B cell (primary cell): ENCODE data around the gene RERE. TPM values are rescaled to one million over a fixed set of nuclear protein-coding genes. Genes with fewer than 3 reads are reported as not detected.
A peak's percentile ranks its signal among the peaks of the same experiment; 100 is the strongest.

Source experiments
- ATAC-seq: fragments of 200-7000 bp; cut with Tn5 transposase; one replicate; pipeline ENCODE4 v1.10.0; 2021; ENCODE audit warnings: low read depth, mild to moderate bottlenecking, moderate number of reproducible peaks, moderate library complexity
- CTCF ChIA-PET: fragments of 350-600 bp; sonication (Branson Sonifier 250); formaldehyde crosslinking; loops from one replicate; lab custom pipeline; 2021; ENCODE audit warnings: antibody characterized with exemption, inconsistent platforms; lab: Charles Lee
- POLR2A ChIA-PET: fragments of 350-600 bp; sonication (Branson Sonifier 250); formaldehyde crosslinking; loops from one replicate; lab custom pipeline; 2021; ENCODE audit warnings: antibody characterized with exemption; lab: Charles Lee
- DNase-seq: peaks from one replicate; pipeline ENCODE4 v3.0.0; 2013
- H2AFZ ChIP-seq: 2 replicates; pipeline ENCODE4 v1.6.1; 2012; ENCODE audit warnings: mild to moderate bottlenecking, low read depth, low read length; ENCODE audit not compliant: insufficient read depth, poor library complexity, severe bottlenecking
- H3K27ac ChIP-seq, 2 donors: 1 replicate in 1 of 2; 2 replicates in 1 of 2; pipeline ENCODE4 v1.5.1; 2012 to 2013; ENCODE audit warnings: low read length in 2 of 2, mild to moderate bottlenecking in 2 of 2, moderate library complexity in 1 of 2
- H3K27me3 ChIP-seq, 4 experiments: fragments of 200-600 bp in 1 of 4; sonication (generic) in 1 of 4; replicated peaks in 1 of 4; 1 replicate in 2 of 4; 2 replicates in 2 of 4; pipeline versions ENCODE4 v1.6.1 to v1.7.0; 2013 to 2016; ENCODE audit warnings: low read length in 3 of 4, mild to moderate bottlenecking in 2 of 4, mixed read lengths in 1 of 4, moderate library complexity in 1 of 4; ENCODE audit not compliant: insufficient read depth in 4 of 4, control insufficient read depth in 3 of 4; ENCODE audit errors: control extremely low read depth in 1 of 4
- H3K36me3 ChIP-seq, 2 experiments: replicated peaks in 1 of 2; 1 replicate in 1 of 2; 2 replicates in 1 of 2; pipeline versions ENCODE4 v1.6.1 to v1.7.1; 2013; ENCODE audit warnings: low read length in 1 of 2; ENCODE audit not compliant: insufficient read depth in 2 of 2, control insufficient read depth in 1 of 2; ENCODE audit errors: control extremely low read depth in 1 of 2, extremely low read depth in 1 of 2
- H3K4me1 ChIP-seq, 2 donors: fragments of 200-600 bp in 1 of 2; sonication (generic) in 1 of 2; 1 replicate in 1 of 2; 2 replicates in 1 of 2; pipeline versions ENCODE4 v1.5.1 to v1.6.1; 2013 to 2017; ENCODE audit warnings: low read length in 2 of 2; ENCODE audit not compliant: control insufficient read depth in 2 of 2, insufficient read depth in 2 of 2
- H3K4me2 ChIP-seq: replicated peaks from 2 replicates; pipeline ENCODE3; 2012; ENCODE audit warnings: mild to moderate bottlenecking, low read depth, low read length; ENCODE audit not compliant: poor library complexity, severe bottlenecking
- H3K4me3 ChIP-seq, 5 experiments: fragments of 200-600 bp in 1 of 5; sonication (generic) in 1 of 5; 1 replicate in 3 of 5; 2 replicates in 2 of 5; pipeline versions ENCODE4 v1.5.1 to v1.7.0; 2011 to 2016; ENCODE audit warnings: low read length in 4 of 5, mild to moderate bottlenecking in 4 of 5, low read depth in 2 of 5, control low read depth in 1 of 5, moderate library complexity in 1 of 5; ENCODE audit not compliant: insufficient read depth in 1 of 5; ENCODE audit errors: control extremely low read depth in 1 of 5, extremely low read depth in 1 of 5
- H3K79me2 ChIP-seq: fragments of 200-600 bp; sonication (generic); one replicate; pipeline ENCODE4 v1.6.0; 2016; ENCODE audit warnings: low read length; ENCODE audit not compliant: control insufficient read depth, insufficient read depth
- H3K9ac ChIP-seq: fragments of 200-600 bp; sonication (generic); 2 replicates; pipeline ENCODE4 v1.6.1; 2017; ENCODE audit warnings: mild to moderate bottlenecking, low read length, moderate library complexity
- H3K9me3 ChIP-seq, 3 donors: one replicate each; pipeline versions ENCODE4 v1.6.1 to v1.7.1; 2013; ENCODE audit warnings: low read length in 2 of 3; ENCODE audit not compliant: control insufficient read depth in 2 of 3, insufficient read depth in 1 of 3; ENCODE audit errors: control extremely low read depth in 1 of 3
- H4K20me1 ChIP-seq: 2 replicates; pipeline ENCODE4 v1.6.0; 2012; ENCODE audit warnings: mild to moderate bottlenecking, low read length; ENCODE audit not compliant: insufficient read depth, control insufficient read depth, poor library complexity, severe bottlenecking
- H3K27ac Mint-ChIP-seq: one replicate; pipeline ENCODE4 v1.8.0; 2021; ENCODE audit warnings: mixed read lengths
- H3K27me3 Mint-ChIP-seq: one replicate; pipeline ENCODE4 v1.8.0; 2021; ENCODE audit warnings: mixed read lengths
- H3K4me1 Mint-ChIP-seq: one replicate; pipeline ENCODE4 v1.8.0; 2021; ENCODE audit warnings: mixed read lengths
- H3K4me3 Mint-ChIP-seq: one replicate; pipeline ENCODE4 v1.8.0; 2021; ENCODE audit warnings: mixed read lengths
- H3K9me3 Mint-ChIP-seq: one replicate; pipeline ENCODE4 v1.8.0; 2022; ENCODE audit warnings: mixed read lengths; ENCODE audit not compliant: insufficient read depth
- CTCF ChIP-seq: fragments of 200-600 bp; IDR thresholded peaks from one replicate; pipeline ENCODE4 v1.8.0; 2022; ENCODE audit warnings: antibody characterized with exemption, mild to moderate bottlenecking
- WGBS: methylation state at CpG from one replicate; pipeline ENCODE4 v1.1.5; 2013; ENCODE audit warnings: missing lambda C conversion rate; ENCODE audit not compliant: insufficient coverage; 5-methylcytosine and 5-hydroxymethylcytosine counted together
- intact Hi-C: fragments of 100-400 bp; cut with micrococcal nuclease; formaldehyde crosslinking; loops from one replicate; pipeline ENCODE4 v1.10.0; 2022
- polyA plus RNA-seq: library from polyadenylated mRNA; depleted of rRNA; stranded (reverse); fragments of >200 nt; gene quantifications from 2 replicates; pipeline ENCODE4 v1.2.3, GENCODE V29; 2012
- total RNA-seq, 2 donors: library from RNA; stranded (reverse); fragments of 120-200 nt in 1 of 2; gene quantifications; 1 replicate in 1 of 2; 2 replicates in 1 of 2; pipeline versions ENCODE4 v1.2.3 to v1.2.4, GENCODE V29; 2013 to 2022

The RERE gene
- total and polyA plus RNA-seq, 2 donors (not counting 1 experiment from before 2014, with no cell fraction given) = 27.3 to 132 TPM

GRCh38 chr1:8519167-8519566 lies 298.3 kb downstream of the RERE start:
- Histone ChIP-seq H3K27me3 (no peaks in the 10 kb centered on the region), H4K20me1 (no peaks in the 10 kb centered on the region), H3K27ac (peak overlapping the region in 1 of 2 donors; percentile 7), H3K79me2 (peaks cover 99% of the 10 kb centered on the region), H3K9me3 (peaks cover 0 to 7% (median 0%) of the 10 kb centered on the region in 3 donors), H2AFZ (no peak overlapping the region), H3K36me3 (peaks cover 0 to 27% of the 10 kb centered on the region in 2 experiments), H3K4me2 (no peak overlapping the region), H3K4me1 (peaks cover 46 to 59% of the 10 kb centered on the region in 2 donors), H3K4me3 (no peak overlapping the region), H3K9ac (no peak overlapping the region)
- POLR2A ChIA-PET = interaction anchor here (1.1 kb wide), 1 partner anchor 9 kb away, joined by 4 read pairs; no protein-coding TSS in a partner anchor
- intact Hi-C loops = no loop called here
- peaks cover 76% of the 10 kb centered on the region for H3K4me1 Mint-ChIP-seq
- DNase-seq (no peak), ATAC-seq (no peak)
- no peak for TF ChIP-seq CTCF
- H3K27ac Mint-ChIP-seq = no peak overlapping the region
- no peaks in the 10 kb centered on the region for H3K27me3 Mint-ChIP-seq
- H3K4me3 Mint-ChIP-seq = no peak overlapping the region
- peaks cover 2% of the 10 kb centered on the region for H3K9me3 Mint-ChIP-seq
- no CpG with 5 or more reads among the region's 1 CpG for WGBS
- CTCF ChIA-PET = no interaction called here

- H3K9ac ChIP-seq = no peak overlapping the region
- H3K27ac Mint-ChIP-seq = no peak overlapping the region
- ChIA-PET CTCF (no interaction called here), POLR2A (no interaction called here)
- peaks cover 99% of the 10 kb centered on the region for H3K79me2 ChIP-seq
- no peaks in the 10 kb centered on the region for H4K20me1 ChIP-seq
- intact Hi-C loops = no loop called here
- H3K4me2 ChIP-seq = no peak overlapping the region
- no peak for TF ChIP-seq CTCF
- H2AFZ ChIP-seq = no peak overlapping the region
- no peaks in the 10 kb centered on the region for H3K27me3 Mint-ChIP-seq
- H3K4me3 ChIP-seq = no peak overlapping the region
- peaks cover 72% of the 10 kb centered on the region for H3K4me1 Mint-ChIP-seq
- no peak for DNase-seq
- peaks cover 0 to 27% of the 10 kb centered on the region in 2 experiments for H3K36me3 ChIP-seq
- no peak for ATAC-seq
- H3K27ac ChIP-seq = peak overlapping the region in 1 of 2 donors; percentile 66
- H3K4me1 ChIP-seq = peaks cover 38 to 52% of the 10 kb centered on the region in 2 donors
- WGBS = 83% methylated on average over 1 of the region's 3 CpGs
- H3K4me3 Mint-ChIP-seq = no peak overlapping the region
- no peaks in the 10 kb centered on the region for H3K27me3 ChIP-seq
- peaks cover 2% of the 10 kb centered on the region for H3K9me3 Mint-ChIP-seq
- peaks cover 0 to 7% (median 0%) of the 10 kb centered on the region in 3 donors for H3K9me3 ChIP-seq
These were observed 299.0 kb downstream of the RERE start for GRCh38 chr1:8518490-8518801.
